Measurements from ENCODE around the gene SKAP1. TPM values are rescaled to one million over a fixed set of nuclear protein-coding genes. Genes with fewer than 3 reads are reported as not detected.

Gene SKAP1
- total and polyA plus RNA-seq, 8 donors, result 1.2 to 3.0 (median 1.8) TPM

DNA sequence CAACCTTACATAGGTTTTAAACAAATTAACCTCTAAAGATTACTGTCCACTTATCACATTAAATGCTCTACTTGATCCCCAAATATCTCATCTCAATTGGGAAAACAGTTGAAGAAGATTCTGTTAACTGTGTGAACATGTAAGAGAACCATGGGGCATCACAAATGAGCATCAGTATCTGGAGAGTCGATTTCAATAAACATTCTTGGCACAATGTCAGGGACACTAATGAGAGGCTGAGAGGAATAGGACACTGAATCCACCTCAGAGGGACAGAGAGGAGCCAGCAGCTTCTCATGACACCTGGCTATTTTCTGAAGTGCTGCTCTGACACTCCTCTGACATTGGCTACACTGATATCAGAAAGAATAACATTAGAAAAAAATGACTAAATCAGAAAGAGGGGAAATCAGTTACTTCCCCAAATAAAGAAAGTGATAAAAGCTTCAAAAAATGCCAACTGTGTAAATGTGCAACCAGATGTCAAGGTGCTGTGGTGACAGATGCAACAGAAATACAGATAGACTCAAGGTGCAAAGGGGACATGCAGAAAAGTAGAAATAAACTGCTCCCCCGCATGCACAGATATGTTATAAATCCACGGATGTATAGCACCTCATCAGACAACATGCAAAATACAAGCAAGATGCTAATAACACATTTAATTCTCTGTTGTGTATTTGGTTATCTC, 255.0 kb downstream of the SKAP1 start:
- Histone ChIP-seq H3K4me3 (no peak overlapping the region), H3K27ac (no peak overlapping the region), H3K4me1 (no peaks in the 10 kb centered on the region), H3K27me3 (no peaks in the 10 kb centered on the region), H3K9me3 (no peaks in the 10 kb centered on the region), H3K36me3 (no peaks in the 10 kb centered on the region)
- no peak for ATAC-seq
- DNase-seq, result no peak
- intact Hi-C loops (cut with DNase I), result no loop called here
- TF ChIP-seq, protein P1, sequence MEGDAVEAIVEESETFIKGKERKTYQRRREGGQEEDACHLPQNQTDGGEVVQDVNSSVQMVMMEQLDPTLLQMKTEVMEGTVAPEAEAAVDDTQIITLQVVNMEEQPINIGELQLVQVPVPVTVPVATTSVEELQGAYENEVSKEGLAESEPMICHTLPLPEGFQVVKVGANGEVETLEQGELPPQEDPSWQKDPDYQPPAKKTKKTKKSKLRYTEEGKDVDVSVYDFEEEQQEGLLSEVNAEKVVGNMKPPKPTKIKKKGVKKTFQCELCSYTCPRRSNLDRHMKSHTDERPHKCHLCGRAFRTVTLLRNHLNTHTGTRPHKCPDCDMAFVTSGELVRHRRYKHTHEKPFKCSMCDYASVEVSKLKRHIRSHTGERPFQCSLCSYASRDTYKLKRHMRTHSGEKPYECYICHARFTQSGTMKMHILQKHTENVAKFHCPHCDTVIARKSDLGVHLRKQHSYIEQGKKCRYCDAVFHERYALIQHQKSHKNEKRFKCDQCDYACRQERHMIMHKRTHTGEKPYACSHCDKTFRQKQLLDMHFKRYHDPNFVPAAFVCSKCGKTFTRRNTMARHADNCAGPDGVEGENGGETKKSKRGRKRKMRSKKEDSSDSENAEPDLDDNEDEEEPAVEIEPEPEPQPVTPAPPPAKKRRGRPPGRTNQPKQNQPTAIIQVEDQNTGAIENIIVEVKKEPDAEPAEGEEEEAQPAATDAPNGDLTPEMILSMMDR (IDR thresholded peaks at IDR 0.05), result no peak

DNA sequence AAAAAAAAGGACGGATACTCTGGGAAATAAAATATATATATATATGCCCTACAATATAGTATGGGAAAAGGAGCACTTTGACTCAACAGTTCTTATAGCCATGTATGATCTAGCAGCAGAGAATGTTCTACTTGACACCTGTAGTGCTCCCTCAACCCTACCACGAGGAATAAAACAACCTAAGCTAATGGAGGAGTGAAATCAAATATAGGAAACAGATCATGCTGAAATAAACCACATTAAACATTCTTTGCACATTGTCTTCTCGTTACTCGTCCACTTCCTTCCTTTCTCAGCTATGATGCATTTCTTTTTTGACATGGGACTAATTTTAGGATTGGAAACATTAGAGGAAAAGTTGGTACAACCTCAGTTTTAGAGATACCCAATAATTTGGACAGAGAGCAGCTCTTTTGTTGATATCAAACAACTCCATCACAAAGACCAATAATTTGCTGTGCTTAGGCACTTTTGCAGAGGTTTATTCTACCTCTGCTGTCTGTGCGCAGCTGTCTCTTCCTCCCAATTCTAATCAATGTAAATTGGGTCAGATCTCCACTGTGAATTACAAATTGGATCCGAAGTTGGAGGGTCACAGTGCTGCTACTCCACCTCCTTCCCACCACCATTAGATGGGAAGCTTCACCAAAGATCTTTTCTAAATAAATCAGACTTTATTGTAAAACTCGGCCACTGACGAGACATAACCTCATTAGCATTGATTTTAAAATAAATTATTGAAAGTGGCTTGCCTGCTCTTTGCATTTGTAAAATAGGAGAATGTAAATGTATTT, 256.6 kb downstream of the SKAP1 start:
- DNase-seq (no peak), ATAC-seq (no peak)
- no peaks in the 10 kb centered on the region for H3K27me3 ChIP-seq
- intact Hi-C loops (cut with DNase I), result no loop called here
- TF ChIP-seq, protein P1 (IDR thresholded peaks at IDR 0.05), result no peak
- H3K4me3 ChIP-seq, result no peak overlapping the region
- H3K36me3 ChIP-seq, result no peaks in the 10 kb centered on the region
- H3K9me3 ChIP-seq, result no peaks in the 10 kb centered on the region
- no peak overlapping the region for H3K27ac ChIP-seq
- no peaks in the 10 kb centered on the region for H3K4me1 ChIP-seq

DNA sequence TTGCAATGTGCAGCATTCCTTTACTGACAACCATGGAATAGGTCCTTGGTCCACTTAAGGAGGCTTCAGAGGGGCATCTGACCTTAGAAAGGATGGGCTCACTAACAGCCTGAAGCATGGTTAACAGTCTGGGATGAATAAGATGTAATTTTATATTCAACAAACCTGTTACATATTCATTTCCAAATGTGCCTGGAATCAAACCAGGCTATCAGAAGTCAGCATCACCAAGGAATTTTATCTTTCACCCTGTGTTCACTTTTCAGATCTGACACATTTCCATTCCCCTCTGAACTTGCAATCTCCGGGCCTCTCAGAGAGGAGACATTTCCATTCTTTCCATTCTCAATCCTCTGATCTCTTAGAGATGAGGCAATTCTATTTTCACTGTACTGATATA, 260.1 kb downstream of the SKAP1 start:
- ATAC-seq (no peak), DNase-seq (no peak)
- H3K27me3 ChIP-seq, result no peaks in the 10 kb centered on the region
- TF ChIP-seq, protein P1 (IDR thresholded peaks at IDR 0.05), result no peak
- H3K36me3 ChIP-seq, result no peaks in the 10 kb centered on the region
- H3K4me3 ChIP-seq, result no peak overlapping the region
- no peaks in the 10 kb centered on the region for H3K9me3 ChIP-seq
- no peaks in the 10 kb centered on the region for H3K4me1 ChIP-seq
- H3K27ac ChIP-seq, result no peak overlapping the region
- intact Hi-C loops (cut with DNase I), result no loop called here

DNA sequence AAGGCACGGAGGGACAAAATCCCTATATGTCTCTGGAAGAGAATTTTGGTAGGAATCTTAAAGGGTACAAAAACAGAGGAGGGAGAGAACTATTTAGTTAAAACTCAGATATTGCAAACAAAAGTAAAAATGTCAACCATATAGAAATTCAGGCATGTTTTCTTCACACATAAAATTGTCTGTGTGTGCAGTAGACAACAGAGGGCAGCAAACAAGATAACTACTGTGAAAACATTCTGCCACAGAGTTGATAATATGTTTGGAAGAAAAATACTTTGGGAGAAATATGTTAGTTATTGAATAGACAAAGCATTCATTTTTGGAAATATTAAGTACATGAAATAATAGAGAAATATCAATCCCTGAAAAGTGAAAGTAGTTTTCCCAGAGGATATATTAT, 266.2 kb downstream of the SKAP1 start:
- no peaks in the 10 kb centered on the region for H3K9me3 ChIP-seq
- no peaks in the 10 kb centered on the region for H3K4me1 ChIP-seq
- no peaks in the 10 kb centered on the region for H3K27me3 ChIP-seq
- TF ChIP-seq, protein P1 (IDR thresholded peaks at IDR 0.05), result no peak
- DNase-seq (no peak), ATAC-seq (no peak)
- H3K27ac ChIP-seq, result no peak overlapping the region
- intact Hi-C loops (cut with DNase I), result no loop called here
- no peaks in the 10 kb centered on the region for H3K36me3 ChIP-seq
- no peak overlapping the region for H3K4me3 ChIP-seq

DNA sequence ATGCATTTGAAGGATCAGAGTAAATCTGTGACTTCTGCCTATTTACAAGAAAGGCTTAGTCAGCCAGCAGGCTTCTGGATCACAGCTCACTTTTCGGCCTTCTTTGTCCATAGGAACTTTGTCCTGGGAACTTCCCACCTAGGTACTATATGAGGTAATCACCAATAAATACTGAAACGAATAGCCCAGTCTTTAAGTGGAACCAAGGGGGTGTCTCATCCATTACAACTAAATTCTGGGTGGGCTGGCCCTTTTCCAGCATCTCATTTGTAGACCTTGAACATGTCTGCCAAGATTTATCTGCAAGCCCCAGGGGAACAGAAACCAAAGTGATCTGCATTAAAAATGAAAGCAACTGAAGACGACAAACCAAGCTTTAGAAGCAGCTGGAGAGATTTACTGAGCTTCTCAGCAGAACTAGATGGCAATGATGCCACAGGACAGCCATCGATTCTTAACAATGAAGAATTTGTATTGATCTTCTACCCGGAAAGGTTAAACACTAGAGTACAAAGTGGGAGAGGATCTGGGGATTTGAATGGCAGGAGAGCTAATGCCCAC, 267.0 kb downstream of the SKAP1 start:
- Histone ChIP-seq H3K36me3 (no peaks in the 10 kb centered on the region), H3K4me1 (no peaks in the 10 kb centered on the region), H3K27me3 (no peaks in the 10 kb centered on the region), H3K9me3 (no peaks in the 10 kb centered on the region), H3K4me3 (no peak overlapping the region), H3K27ac (no peak overlapping the region)
- DNase-seq, result no peak
- intact Hi-C loops (cut with DNase I), result no loop called here
- TF ChIP-seq, protein P1 (IDR thresholded peaks at IDR 0.05), result no peak
- no peak for ATAC-seq
